Measurements from ENCODE around the gene GPN1. TPM values are rescaled to one million over a fixed set of nuclear protein-coding genes. Genes with fewer than 3 reads are reported as not detected.

The GPN1 gene
- total and polyA plus RNA-seq, 2 of the 8 experiments (the other 6 are each of a cell fraction or from before 2014, with no cell fraction given) = 38.7 to 43.5 TPM

GRCh38 chr2:27638709-27639108, 9.9 kb downstream of the GPN1 start:
- Histone ChIP-seq H4K5ac (ENCODE audit: insufficient read length, low read depth, low read length) (no peak overlapping the region), H3K18ac (ENCODE audit: extremely low read depth, low read length) (no peak overlapping the region), H3K23me2 (ENCODE audit: low read depth, low read length) (no peaks in the 10 kb centered on the region), H2BK15ac (ENCODE audit: low read length) (no peak overlapping the region), H2AK5ac (ENCODE audit: low read depth, low read length) (no peak overlapping the region), H4K8ac (ENCODE audit: extremely low read depth, insufficient read depth, low read length) (no peak overlapping the region), H2BK5ac (ENCODE audit: low read depth, low read length) (no peak overlapping the region), H3K4ac (replicated peaks; ENCODE audit: insufficient read length, low read depth, low read length) (no peak overlapping the region), H2BK12ac (ENCODE audit: low read depth, low read length) (no peak overlapping the region), H3K23ac (ENCODE audit: insufficient read length) (no peak overlapping the region), H3K9me3 (ENCODE audit: insufficient read depth in 2 of 2, low read depth in 1 of 2, low read length in 1 of 2) (no peaks in the 10 kb centered on the region), H3K9ac (replicated peaks in 1 of 4; ENCODE audit: extremely low read depth in 1 of 4, low read depth in 3 of 4, low read length in 3 of 4) (no peak overlapping the region), H3K14ac (ENCODE audit: insufficient read length) (no peak overlapping the region), H2BK120ac (replicated peaks; ENCODE audit: low read depth, low read length) (no peak overlapping the region), H3K79me2 (ENCODE audit: control insufficient read depth in 1 of 2, insufficient read depth in 2 of 2, low read length in 2 of 2) (no peaks in the 10 kb centered on the region), H3K36me3 (ENCODE audit: control insufficient read depth in 2 of 4, insufficient read depth in 4 of 4, low read length in 3 of 4) (peaks cover 19 to 66% (median 53%) of the 10 kb centered on the region in 4 experiments), H3K4me2 (ENCODE audit: insufficient read depth in 1 of 2, low read depth in 2 of 2, low read length in 2 of 2) (no peak overlapping the region), H3K27me3 (replicated peaks in 1 of 4; ENCODE audit: control insufficient read depth in 3 of 4, extremely low read depth in 1 of 4, insufficient read depth in 3 of 4, low read length in 3 of 4) (no peaks in the 10 kb centered on the region), H3K4me1 (replicated peaks in 1 of 4; ENCODE audit: control insufficient read depth in 3 of 4, insufficient read depth in 4 of 4, low read length in 3 of 4) (no peaks in the 10 kb centered on the region), H2AFZ (ENCODE audit: low read length) (no peak overlapping the region), H4K20me1 (replicated peaks in 1 of 2; ENCODE audit: control insufficient read depth in 1 of 2, insufficient read depth in 2 of 2, low read length in 2 of 2) (peaks cover 0 to 2% of the 10 kb centered on the region in 2 experiments), H3K79me1 (ENCODE audit: low read depth, low read length) (no peaks in the 10 kb centered on the region), H3K4me3 (ENCODE audit: extremely low read depth in 1 of 4, insufficient read depth in 2 of 4, low read depth in 3 of 4, low read length in 4 of 4) (no peak overlapping the region), H3K56ac (replicated peaks; ENCODE audit: insufficient read length, low read depth, low read length) (no peak overlapping the region), H2BK20ac (ENCODE audit: low read length) (no peak overlapping the region), H4K91ac (replicated peaks; ENCODE audit: insufficient read length, low read length) (no peak overlapping the region), H3K27ac (ENCODE audit: low read depth, low read length) (no peak overlapping the region)
- POLR2A ChIA-PET (ENCODE audit: partially characterized antibody) = interaction anchor here (1.0 to 2.2 kb wide), 3 partner anchors 10 to 153 kb away, joined by 3 to 6 read pairs (median 5); partner anchors contain the start of genes SLC4A1AP and SUPT7L
- 60% methylated on average over 3 of the region's 3 CpGs; no CpG with 5 or more reads in 1 of the 2 experiments for WGBS, 2 experiments (ENCODE audit: extremely low coverage in 1 of 2, insufficient coverage in 1 of 2, insufficient read length in 1 of 2, insufficient replicate concordance in 2 of 2, low coverage in 1 of 2, low lambda C conversion rate in 2 of 2, missing lambda C conversion rate in 1 of 2)
- FAIRE-seq (no peak), DNase-seq (ENCODE audit: low read depth in 1 of 2, low spot score in 2 of 2) (no peak)
- CTCF ChIA-PET (ENCODE audit: partially characterized antibody) = no interaction called here
- TF ChIP-seq SIRT6 (IDR thresholded peaks at IDR 0.05; ENCODE audit: low read length) = no peak
